Omental fat pad (tissue), 4 donors: Measurements from ENCODE around the gene GATAD2B. TPM values are rescaled to one million over a fixed set of nuclear protein-coding genes. Genes with fewer than 3 reads are reported as not detected.

Experiments
- ATAC-seq: fragments of 150-250 bp; one replicate; pipeline ENCODE4 v1.9.1; 2016; ENCODE audit warnings: mild to moderate bottlenecking, moderate library complexity; ENCODE audit not compliant: low FRiP score
- DNase-seq: peaks from one replicate; pipeline ENCODE4 v3.0.0-alpha.2; 2019; ENCODE audit warnings: low spot score
- total RNA-seq, 4 donors: library from RNA; depleted of rRNA; stranded (reverse); fragments of >200 nt; gene quantifications; one replicate each; pipeline ENCODE4 v1.1.0, GENCODE V29; 2016
- TF ChIP-seq, protein P1 (sequence below), 3 donors: fragments of 450-650 bp; IDR thresholded peaks; one replicate each; pipeline ENCODE4 v1.5.1; 2016 to 2017; ENCODE audit warnings: antibody characterized with exemption in 3 of 3, mild to moderate bottlenecking in 3 of 3, moderate library complexity in 2 of 3

The GATAD2B gene
- total RNA-seq, 4 donors from 2014 or later, result 14.3 to 26.2 (median 17.8) TPM

DNA sequence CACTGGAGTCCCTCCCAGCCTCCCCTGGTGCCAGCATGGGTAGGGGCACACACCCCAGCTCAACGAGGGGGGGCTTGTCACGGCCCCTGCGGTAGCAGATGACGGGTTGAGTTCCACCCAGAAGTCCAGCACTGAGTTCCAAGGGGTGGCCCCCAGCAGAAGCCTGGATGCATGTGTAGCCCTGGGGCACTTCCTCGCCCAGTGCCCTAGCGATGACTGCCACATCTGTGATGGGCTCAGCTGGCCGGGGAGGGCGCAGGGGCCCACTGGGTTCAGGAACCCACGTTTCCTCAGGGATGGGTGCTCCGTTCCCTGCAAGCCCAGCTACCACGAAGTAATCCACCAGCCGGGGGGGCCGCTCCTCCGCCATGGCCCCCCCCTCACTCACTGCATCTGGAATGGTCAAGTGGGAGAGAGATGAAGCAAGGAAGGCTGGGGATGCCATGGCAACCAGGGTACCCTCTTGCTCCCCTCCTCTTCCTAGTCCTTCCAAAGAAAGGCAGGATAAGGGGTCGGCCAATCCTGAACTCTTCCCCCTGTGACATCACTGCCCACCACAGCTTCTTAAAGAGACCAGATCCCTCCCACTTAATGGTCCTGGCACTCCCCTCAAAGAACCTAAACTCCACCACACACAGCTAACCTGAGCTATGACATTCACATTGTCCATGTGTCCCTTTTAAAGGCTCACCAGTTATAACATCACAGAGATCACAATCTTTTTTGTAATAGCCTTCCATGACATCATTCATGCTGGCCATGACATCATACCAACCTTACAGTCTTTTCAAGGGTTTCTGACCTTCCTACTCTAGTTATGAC is 21.4 kb upstream of the GATAD2B start:
- ATAC-seq (no peak), DNase-seq (no peak)
- TF ChIP-seq, protein P1, sequence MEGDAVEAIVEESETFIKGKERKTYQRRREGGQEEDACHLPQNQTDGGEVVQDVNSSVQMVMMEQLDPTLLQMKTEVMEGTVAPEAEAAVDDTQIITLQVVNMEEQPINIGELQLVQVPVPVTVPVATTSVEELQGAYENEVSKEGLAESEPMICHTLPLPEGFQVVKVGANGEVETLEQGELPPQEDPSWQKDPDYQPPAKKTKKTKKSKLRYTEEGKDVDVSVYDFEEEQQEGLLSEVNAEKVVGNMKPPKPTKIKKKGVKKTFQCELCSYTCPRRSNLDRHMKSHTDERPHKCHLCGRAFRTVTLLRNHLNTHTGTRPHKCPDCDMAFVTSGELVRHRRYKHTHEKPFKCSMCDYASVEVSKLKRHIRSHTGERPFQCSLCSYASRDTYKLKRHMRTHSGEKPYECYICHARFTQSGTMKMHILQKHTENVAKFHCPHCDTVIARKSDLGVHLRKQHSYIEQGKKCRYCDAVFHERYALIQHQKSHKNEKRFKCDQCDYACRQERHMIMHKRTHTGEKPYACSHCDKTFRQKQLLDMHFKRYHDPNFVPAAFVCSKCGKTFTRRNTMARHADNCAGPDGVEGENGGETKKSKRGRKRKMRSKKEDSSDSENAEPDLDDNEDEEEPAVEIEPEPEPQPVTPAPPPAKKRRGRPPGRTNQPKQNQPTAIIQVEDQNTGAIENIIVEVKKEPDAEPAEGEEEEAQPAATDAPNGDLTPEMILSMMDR (IDR thresholded peaks at IDR 0.05), result no peak

DNA sequence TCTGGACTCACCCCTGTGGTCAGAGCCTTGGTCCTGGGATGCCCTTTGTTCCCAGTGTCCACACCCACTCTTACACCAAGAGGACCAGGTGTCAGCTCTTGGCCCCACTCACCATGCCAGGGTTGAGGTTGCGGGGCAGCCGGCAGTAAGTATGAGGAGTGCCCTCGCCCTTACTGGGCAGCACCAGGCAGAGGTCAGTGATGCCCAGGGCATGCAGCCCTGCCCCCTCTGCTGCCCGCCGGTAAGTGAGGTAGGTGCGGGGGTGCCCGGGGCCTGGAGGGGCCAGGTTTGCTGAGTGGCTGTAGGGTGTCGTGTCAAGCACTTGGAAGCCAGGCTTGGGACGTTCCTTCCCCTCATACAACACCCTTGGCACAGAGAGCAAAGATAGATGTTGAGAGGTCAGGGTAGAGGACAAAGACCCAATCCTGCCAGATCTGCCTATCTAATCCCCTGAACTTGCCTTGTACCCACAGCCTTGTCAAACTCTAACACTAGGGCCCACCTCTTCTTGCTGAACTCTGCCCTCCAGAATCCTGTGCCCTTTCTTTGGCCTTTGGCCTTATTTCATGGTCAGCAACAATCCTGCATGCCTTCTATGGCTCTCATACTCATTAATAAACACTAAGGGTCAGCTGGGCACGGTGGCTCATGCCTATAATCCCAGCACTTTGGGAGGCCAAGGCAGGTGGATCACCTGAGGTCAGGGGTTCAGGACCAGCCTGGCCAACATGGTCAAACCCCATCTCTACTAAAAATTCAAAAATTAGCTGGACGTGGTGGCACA is 20.2 kb upstream of the GATAD2B start:
- no peak for DNase-seq
- TF ChIP-seq, protein P1 (IDR thresholded peaks at IDR 0.05), result no peak
- ATAC-seq, result no peak

DNA sequence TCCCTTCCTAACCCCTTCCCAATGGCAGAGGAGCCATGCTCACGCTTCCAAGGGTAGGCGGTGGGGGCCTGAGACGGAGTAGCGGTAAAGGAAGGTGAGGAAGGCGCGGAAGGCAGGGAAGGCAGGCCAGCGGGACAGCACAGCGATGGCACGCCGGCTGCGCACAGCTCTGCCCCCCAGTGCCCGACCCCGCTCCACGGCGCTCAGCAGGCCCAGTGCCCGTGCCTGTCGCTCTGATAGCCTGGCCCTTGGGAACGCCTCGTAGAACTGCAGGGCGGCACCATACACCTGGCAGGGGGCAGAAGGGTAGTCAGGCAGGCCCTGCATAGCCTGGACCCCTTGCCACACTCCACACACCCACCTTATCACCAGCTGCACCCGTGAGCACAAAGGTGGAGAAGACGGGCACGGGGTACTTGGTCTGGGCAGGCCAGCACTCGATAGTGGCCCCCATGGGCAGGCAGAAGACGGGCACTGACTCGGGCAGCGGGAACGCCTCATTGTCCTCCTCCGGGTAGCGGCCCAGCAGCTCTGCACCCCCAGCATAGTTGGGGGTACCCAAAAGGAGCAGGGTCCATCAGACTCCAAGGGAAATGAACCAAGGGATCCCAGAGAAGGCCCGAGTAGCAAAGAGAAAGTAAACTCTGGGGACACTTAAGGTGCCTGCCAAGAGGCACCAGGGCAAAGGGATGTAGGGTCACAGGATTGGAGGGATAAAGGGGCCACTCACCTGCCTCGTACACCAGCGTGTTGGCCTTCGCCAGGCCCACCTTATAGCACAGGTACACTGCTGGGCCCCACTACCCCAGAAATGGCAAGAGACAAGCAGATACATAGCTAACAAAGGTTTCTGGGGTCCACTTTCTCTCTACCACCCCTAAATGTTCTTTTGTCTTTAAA is 19.3 kb upstream of the GATAD2B start:
- DNase-seq (no peak), ATAC-seq (no peak)
- TF ChIP-seq, protein P1 (IDR thresholded peaks at IDR 0.05), result no peak

DNA sequence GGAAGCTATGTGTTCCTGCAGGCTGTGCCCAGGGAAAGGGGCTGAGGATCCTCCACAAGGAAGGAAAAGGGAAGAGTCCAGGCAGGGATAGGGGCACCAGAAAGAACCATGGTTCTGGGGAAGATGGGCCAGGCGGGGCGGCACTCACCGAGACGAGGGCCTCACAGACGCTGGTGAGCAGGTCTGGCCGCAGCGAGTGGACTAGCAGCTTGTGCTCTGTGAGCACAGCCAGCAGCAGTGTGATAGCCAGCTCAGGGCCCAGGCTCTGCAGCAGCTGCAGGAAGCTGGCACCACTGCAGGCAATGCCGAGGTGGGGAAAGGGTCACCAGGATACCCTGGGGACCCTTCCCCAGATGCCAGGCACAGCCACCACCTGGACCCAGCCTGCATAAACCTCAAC is 18.0 kb upstream of the GATAD2B start:
- TF ChIP-seq, protein P1 (IDR thresholded peaks at IDR 0.05), result no peak
- ATAC-seq (no peak), DNase-seq (no peak)

DNA sequence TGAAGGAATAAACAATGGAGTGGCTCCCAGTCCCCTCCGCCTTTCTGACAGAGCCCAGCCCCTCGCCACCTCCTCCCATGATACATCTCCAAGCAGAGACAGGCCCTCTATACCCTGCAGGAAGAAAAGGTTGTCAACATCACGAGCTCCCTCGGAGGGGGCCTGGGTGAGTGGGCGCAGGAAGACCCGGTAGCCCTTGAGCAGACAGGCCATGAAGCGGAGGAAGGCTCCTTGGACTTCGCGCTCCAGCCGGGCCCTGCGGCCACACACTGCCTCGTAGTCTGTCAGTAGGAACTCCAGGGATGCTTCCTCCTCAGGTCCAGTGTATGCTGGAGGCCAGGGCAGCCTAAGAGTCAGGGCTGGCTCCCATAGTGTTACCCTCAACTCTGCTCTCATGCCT is 16.7 kb upstream of the GATAD2B start:
- TF ChIP-seq, protein P1 (IDR thresholded peaks at IDR 0.05), result no peak
- DNase-seq (no peak), ATAC-seq (no peak)

DNA sequence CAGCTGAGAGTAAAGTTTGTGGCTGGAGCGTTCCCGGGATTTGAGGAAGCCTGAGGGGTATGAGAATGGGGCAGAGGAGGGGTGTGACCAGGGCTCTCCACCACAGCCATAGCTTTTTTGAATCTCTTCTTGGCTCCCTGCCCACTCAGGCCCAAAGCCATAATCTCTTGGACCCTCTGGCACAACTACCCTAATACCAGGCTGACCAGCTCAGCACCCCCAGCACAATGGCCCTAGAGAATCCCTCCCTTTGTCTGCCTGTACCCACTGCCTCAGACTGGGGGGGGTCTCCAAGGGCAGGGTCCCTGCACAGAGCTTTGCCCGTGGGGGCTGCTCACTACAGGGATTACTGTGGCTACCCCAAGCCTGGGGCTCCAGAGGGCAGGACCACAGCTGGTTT is 16.2 kb upstream of the GATAD2B start:
- DNase-seq, result no peak
- no peak for ATAC-seq
- TF ChIP-seq, protein P1 (IDR thresholded peaks at IDR 0.05), result no peak
